GM06990 (cell line): ENCODE measurements around the gene COL25A1.

Source experiments
- DNase-seq: peaks from one replicate; pipeline ENCODE4 v3.0.0-alpha.2; 2011; ENCODE audit not compliant: insufficient read length; ENCODE audit errors: extremely low read depth
- H3K27me3 ChIP-seq: replicated peaks from 2 replicates; pipeline ENCODE4 v1.6.0; 2011; ENCODE audit warnings: low read length; ENCODE audit not compliant: control insufficient read depth, insufficient read depth
- H3K36me3 ChIP-seq: 2 replicates; pipeline ENCODE4 v1.5.1; 2011; ENCODE audit warnings: low read length; ENCODE audit not compliant: control insufficient read depth, insufficient read depth
- H3K4me3 ChIP-seq: replicated peaks from 2 replicates; pipeline ENCODE4 v1.5.1; 2011; ENCODE audit warnings: low read depth, mild to moderate bottlenecking, control low read depth, low read length
- TF ChIP-seq, protein P1 (sequence below): IDR thresholded peaks from 2 replicates; pipeline ENCODE4 v1.5.1; 2011; ENCODE audit warnings: low read length, control low read depth, mild to moderate bottlenecking, inconsistent platforms; ENCODE audit not compliant: insufficient read depth, poor library complexity, severe bottlenecking

Gene COL25A1

DNA sequence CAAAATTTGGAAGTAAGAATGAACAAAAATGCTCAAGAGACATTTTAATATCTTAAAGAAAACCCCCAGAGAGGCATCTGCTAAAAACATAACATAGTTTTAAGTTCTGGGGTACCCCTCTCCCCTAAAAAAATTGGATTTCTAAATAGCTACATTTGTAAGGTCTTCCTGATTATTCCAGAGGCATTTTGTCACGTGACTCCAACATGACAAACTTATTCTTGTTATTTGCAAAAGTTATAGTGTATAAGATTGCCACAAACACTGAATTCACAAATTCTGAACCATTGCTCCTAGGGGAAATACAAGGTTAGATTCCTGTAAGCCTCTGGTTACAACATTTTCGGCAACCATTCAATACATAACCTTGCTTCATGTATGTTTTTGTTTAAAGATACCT, 73.4 kb downstream of the COL25A1 start:
- TF ChIP-seq, protein P1, sequence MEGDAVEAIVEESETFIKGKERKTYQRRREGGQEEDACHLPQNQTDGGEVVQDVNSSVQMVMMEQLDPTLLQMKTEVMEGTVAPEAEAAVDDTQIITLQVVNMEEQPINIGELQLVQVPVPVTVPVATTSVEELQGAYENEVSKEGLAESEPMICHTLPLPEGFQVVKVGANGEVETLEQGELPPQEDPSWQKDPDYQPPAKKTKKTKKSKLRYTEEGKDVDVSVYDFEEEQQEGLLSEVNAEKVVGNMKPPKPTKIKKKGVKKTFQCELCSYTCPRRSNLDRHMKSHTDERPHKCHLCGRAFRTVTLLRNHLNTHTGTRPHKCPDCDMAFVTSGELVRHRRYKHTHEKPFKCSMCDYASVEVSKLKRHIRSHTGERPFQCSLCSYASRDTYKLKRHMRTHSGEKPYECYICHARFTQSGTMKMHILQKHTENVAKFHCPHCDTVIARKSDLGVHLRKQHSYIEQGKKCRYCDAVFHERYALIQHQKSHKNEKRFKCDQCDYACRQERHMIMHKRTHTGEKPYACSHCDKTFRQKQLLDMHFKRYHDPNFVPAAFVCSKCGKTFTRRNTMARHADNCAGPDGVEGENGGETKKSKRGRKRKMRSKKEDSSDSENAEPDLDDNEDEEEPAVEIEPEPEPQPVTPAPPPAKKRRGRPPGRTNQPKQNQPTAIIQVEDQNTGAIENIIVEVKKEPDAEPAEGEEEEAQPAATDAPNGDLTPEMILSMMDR: no peak
- Histone ChIP-seq H3K36me3 (no peaks in the 10 kb centered on the region), H3K4me3 (no peak overlapping the region), H3K27me3 (no peaks in the 10 kb centered on the region)
- DNase-seq: no peak

DNA sequence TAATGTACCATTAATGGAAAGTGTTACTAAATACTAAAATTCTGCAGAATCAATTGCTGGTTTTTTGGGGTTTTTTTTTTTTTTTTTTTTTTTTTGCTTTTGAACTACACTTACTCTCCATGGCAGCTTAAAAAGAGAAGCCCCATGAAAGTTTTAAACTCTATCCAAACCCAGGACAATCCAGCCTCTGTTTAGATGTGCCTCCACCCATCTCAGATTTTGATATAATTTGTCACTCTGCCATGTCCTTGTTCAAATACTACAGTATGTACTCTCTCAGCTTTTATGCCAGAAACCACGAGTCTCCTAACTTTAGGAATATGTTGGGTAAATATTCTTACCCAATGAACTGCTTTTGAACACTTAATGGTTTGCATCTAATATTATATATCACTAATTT, 84.2 kb downstream of the COL25A1 start:
- H3K27me3 ChIP-seq: no peaks in the 10 kb centered on the region
- H3K4me3 ChIP-seq: no peak overlapping the region
- DNase-seq: no peak
- TF ChIP-seq, protein P1: no peak
- H3K36me3 ChIP-seq: no peaks in the 10 kb centered on the region

DNA sequence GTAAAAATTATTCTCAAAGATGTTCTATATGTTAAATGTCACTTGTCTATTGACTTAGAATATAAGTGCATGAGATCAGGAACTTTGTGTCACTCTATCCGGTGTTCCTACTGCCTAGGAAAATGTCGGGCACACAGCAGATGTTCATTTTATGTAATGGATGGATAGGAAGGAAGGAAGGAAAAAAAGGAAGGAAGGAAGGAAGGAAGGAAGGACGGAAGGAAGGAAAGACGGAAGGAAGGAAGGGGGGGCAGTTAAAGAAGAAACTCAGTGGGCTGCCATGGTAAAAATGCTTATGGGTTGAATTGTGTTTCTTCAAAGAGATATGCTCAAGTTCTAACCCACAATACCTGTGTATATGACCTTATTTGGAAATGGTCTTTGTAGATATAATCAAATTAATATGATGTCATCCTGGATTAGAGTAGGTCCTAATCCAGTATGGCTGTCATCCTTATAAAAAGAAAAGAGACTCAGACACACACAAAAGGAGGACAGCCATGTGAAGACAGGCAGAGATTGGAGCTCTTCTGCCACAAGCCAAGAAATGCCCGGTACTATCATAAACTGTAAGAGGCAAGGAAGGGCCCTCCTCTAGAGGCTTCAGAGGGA, 86.3 kb downstream of the COL25A1 start:
- TF ChIP-seq, protein P1: no peak
- Histone ChIP-seq H3K27me3 (no peaks in the 10 kb centered on the region), H3K4me3 (no peak overlapping the region), H3K36me3 (no peaks in the 10 kb centered on the region)
- no peak for DNase-seq

DNA sequence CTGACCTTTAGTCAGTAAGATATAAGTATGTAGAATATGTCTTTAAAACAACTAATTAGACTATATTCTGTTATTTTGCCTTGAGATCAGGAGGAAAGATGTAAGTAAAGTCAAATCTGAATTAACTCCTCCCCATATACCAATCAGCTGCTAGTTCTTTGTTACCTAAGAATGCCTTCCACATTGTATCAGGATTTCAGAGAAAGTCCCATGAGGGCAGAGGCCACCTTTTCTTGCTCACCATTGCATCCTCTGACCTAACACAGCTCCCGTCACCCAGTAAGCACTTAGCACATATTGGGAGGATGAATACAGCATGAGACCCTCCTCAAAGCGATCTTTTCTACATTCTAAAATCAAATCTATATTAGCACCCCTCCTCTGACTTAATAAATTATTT, 87.0 kb downstream of the COL25A1 start:
- Histone ChIP-seq H3K4me3 (no peak overlapping the region), H3K27me3 (no peaks in the 10 kb centered on the region), H3K36me3 (no peaks in the 10 kb centered on the region)
- no peak for DNase-seq
- TF ChIP-seq, protein P1: no peak

DNA sequence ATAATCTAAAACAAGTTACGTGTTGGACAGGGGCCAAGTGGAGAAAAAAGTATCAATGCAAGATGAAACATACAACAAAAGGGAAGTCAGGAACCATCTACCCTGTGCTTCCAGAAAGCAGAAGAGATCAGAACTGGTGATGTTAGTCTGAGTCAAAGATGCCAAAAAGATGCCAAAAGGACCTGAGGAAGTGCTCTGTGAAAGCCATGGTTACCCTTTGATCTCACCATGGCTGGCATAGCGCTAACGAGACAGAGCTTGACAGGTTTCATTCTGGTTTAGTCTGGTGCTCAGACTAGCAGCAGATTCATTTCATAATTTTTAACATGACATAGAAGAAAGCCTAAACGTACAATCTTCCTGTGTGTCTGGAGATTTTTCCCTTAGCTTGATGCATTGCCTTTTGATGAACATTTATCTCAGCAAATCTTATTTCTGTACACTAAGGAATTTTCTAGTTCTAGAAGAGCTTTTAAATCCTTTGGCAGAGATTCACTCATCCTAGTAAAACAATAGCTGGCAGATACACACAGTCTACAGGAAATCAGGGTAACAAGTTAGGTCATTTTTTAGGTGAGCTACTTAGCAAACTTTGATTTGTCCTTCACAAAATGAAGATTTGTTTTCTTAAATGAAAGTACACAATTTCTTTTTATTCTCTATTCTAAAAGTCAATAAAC, 87.7 kb downstream of the COL25A1 start:
- TF ChIP-seq, protein P1: no peak

More for the DNA sequence above, 87.7 kb downstream of the COL25A1 start:
- DNase-seq: no peak
- H3K27me3 ChIP-seq: no peaks in the 10 kb centered on the region
- H3K4me3 ChIP-seq: no peak overlapping the region
- H3K36me3 ChIP-seq: no peaks in the 10 kb centered on the region
